C4-2B (cell line): ENCODE results near the gene SULT1C4.

Source experiments
- ZFX ChIP-seq: fragments of 450-650 bp; IDR thresholded peaks from 2 replicates; pipeline ENCODE4 v1.6.1; 2017
- TF ChIP-seq, protein P1 (sequence below): fragments of 450-650 bp; conservative IDR thresholded peaks from 2 replicates; pipeline ENCODE4 v1.5.1; 2017; ENCODE audit warnings: mild to moderate bottlenecking

DNA sequence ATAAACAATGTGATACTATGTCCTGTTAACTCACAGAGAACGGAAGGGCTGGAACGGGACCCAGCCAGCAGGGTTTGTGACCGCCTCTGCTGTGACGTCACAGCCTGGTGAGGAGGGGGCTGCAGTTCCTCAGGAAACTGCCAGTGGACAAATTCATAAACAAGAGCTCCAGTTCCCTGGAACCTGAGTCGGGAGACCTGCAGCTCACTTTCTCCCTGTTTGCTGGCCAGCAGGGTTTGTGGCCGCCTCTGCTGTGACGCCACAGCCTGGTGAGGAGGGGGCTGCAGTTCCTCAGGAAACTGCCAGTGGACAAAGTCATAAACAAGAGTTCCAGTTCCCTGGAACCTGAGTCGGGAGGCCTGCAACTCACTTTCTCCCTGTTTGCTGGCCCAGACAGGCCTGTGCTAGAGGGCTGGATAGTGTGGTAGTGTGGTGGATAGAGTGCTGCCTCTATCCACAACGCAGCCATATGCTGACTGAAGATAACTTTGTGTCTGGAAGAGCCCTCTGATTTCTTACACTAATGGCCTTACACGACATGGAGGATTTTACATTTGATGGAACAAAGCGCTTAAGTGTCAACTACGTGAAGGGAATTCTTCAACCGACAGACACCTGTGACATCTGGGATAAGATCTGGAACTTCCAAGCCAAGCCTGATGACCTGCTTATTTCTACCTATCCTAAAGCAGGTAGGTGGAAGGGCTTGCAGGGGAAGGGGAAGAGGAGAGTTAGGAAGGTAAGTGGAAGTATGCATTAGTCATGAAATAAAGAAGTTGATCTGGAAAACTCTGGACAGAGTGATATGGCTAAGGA lies at the start of gene SULT1C4:
- TF ChIP-seq, protein P1, sequence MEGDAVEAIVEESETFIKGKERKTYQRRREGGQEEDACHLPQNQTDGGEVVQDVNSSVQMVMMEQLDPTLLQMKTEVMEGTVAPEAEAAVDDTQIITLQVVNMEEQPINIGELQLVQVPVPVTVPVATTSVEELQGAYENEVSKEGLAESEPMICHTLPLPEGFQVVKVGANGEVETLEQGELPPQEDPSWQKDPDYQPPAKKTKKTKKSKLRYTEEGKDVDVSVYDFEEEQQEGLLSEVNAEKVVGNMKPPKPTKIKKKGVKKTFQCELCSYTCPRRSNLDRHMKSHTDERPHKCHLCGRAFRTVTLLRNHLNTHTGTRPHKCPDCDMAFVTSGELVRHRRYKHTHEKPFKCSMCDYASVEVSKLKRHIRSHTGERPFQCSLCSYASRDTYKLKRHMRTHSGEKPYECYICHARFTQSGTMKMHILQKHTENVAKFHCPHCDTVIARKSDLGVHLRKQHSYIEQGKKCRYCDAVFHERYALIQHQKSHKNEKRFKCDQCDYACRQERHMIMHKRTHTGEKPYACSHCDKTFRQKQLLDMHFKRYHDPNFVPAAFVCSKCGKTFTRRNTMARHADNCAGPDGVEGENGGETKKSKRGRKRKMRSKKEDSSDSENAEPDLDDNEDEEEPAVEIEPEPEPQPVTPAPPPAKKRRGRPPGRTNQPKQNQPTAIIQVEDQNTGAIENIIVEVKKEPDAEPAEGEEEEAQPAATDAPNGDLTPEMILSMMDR: no peak
- TF ChIP-seq ZFX: no peak
